IMR-90 (cell line): ENCODE measurements around the gene ADSS1.

Experiments
- MAFK ChIP-seq: IDR thresholded peaks from 2 replicates; pipeline ENCODE4 v1.6.1; 2012; ENCODE audit warnings: low read depth, low read length, improper control_type of control experiment
- MAZ ChIP-seq: IDR thresholded peaks from 2 replicates; pipeline ENCODE4 v1.6.1; 2012; ENCODE audit warnings: low read depth, mild to moderate bottlenecking, low read length, improper control_type of control experiment, moderate library complexity, borderline replicate concordance
- MXI1 ChIP-seq: IDR thresholded peaks from 2 replicates; pipeline ENCODE4 v1.6.1; 2012; ENCODE audit warnings: low read depth, mild to moderate bottlenecking, low read length, moderate library complexity, borderline replicate concordance
- POLR2A ChIP-seq: IDR thresholded peaks from 2 replicates; pipeline ENCODE4 v1.6.1; 2012; ENCODE audit warnings: mild to moderate bottlenecking, low read depth, low read length
- RAD21 ChIP-seq: IDR thresholded peaks from 2 replicates; pipeline ENCODE4 v1.6.1; 2012; ENCODE audit warnings: low read length, improper control_type of control experiment
- SMC3 ChIP-seq: fragments of 150-350 bp; IDR thresholded peaks from 2 replicates; pipeline ENCODE4 v1.6.1; 2016; ENCODE audit warnings: low read depth, mild to moderate bottlenecking, antibody characterized with exemption, low read length, moderate library complexity
- TF ChIP-seq, protein P1 (sequence below): conservative IDR thresholded peaks from 2 replicates; pipeline ENCODE4 v1.5.1; 2012; ENCODE audit warnings: mild to moderate bottlenecking, low read depth, low read length, improper control_type of control experiment
- TF ChIP-seq, protein P2 (sequence below): fragments of 150-350 bp; IDR thresholded peaks from 2 replicates; pipeline ENCODE4 v1.6.1; 2017; ENCODE audit warnings: mild to moderate bottlenecking, antibody characterized with exemption, low read length, low read depth
- TF ChIP-seq, protein P3 (sequence below): fragments of 150-350 bp; IDR thresholded peaks from 2 replicates; pipeline ENCODE4 v1.6.1; 2016; ENCODE audit warnings: low read depth, mild to moderate bottlenecking, low read length, moderate library complexity, borderline replicate concordance

DNA sequence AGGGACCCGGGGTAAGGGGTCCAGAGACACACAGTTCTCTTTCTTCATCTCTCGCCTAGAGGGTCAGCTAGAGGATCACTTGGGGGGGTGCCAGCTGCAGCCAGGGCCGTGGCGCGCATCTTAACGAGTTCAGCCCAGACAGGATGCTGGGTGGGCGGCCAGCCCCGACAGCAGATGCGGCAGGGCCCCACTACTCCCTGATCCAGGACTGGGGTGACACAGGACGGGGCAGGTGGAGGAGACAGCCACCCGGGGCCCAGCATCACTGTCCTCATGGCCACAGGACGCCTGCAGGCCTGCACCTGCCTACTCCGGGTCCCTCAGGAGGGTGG lies 58.7 kb downstream of the ADSS1 start:
- TF ChIP-seq, protein P1, sequence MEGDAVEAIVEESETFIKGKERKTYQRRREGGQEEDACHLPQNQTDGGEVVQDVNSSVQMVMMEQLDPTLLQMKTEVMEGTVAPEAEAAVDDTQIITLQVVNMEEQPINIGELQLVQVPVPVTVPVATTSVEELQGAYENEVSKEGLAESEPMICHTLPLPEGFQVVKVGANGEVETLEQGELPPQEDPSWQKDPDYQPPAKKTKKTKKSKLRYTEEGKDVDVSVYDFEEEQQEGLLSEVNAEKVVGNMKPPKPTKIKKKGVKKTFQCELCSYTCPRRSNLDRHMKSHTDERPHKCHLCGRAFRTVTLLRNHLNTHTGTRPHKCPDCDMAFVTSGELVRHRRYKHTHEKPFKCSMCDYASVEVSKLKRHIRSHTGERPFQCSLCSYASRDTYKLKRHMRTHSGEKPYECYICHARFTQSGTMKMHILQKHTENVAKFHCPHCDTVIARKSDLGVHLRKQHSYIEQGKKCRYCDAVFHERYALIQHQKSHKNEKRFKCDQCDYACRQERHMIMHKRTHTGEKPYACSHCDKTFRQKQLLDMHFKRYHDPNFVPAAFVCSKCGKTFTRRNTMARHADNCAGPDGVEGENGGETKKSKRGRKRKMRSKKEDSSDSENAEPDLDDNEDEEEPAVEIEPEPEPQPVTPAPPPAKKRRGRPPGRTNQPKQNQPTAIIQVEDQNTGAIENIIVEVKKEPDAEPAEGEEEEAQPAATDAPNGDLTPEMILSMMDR, result no peak
- TF ChIP-seq RAD21, result no peak
- TF ChIP-seq, protein P2, sequence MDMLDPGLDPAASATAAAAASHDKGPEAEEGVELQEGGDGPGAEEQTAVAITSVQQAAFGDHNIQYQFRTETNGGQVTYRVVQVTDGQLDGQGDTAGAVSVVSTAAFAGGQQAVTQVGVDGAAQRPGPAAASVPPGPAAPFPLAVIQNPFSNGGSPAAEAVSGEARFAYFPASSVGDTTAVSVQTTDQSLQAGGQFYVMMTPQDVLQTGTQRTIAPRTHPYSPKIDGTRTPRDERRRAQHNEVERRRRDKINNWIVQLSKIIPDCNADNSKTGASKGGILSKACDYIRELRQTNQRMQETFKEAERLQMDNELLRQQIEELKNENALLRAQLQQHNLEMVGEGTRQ, result no peak
- TF ChIP-seq, protein P3, sequence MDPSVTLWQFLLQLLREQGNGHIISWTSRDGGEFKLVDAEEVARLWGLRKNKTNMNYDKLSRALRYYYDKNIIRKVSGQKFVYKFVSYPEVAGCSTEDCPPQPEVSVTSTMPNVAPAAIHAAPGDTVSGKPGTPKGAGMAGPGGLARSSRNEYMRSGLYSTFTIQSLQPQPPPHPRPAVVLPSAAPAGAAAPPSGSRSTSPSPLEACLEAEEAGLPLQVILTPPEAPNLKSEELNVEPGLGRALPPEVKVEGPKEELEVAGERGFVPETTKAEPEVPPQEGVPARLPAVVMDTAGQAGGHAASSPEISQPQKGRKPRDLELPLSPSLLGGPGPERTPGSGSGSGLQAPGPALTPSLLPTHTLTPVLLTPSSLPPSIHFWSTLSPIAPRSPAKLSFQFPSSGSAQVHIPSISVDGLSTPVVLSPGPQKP, result no peak
- no peak for TF ChIP-seq MAFK
- TF ChIP-seq POLR2A, result no peak
- TF ChIP-seq MAZ, result no peak
- TF ChIP-seq MXI1, result no peak
- TF ChIP-seq SMC3, result no peak
